Urothelium cell line (cell line): ENCODE results near the gene CNMD.
"Not testable (repeated sequence)": the region's sequence is repeated elsewhere in the genome, so short reads cannot be mapped to it uniquely, and the experiment has no call there.

ENCODE experiments used
- DNase-seq: peaks from one replicate; pipeline ENCODE4 v3.0.0; 2011; ENCODE audit warnings: low spot score, mixed read lengths
- FAIRE-seq: peaks from 2 replicates; lab custom pipeline; 2011; peaks lifted over from hg19 to GRCh38; lab: Jason Lieb, UNC

Gene CNMD

DNA sequence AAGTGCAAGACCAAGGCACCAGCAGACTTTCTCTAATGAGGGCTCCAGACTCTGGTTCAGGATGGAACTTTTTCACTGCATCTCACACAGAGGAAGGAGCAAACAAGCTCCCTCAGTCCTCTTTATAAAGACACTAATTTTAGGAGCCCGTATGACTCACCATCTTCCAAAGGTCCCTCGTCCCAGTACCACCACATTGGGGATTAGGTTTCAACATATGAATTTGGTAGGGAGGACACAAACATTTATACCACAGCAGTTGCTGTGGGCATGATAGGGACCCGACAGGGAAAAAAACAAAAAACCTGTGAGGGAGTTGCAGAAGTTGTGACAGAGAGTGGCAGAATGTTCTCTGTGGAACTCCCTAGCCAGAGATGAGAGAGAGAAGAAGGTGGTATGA lies 6.5 kb upstream of the CNMD start:
- FAIRE-seq (no peak), DNase-seq (no peak)

DNA sequence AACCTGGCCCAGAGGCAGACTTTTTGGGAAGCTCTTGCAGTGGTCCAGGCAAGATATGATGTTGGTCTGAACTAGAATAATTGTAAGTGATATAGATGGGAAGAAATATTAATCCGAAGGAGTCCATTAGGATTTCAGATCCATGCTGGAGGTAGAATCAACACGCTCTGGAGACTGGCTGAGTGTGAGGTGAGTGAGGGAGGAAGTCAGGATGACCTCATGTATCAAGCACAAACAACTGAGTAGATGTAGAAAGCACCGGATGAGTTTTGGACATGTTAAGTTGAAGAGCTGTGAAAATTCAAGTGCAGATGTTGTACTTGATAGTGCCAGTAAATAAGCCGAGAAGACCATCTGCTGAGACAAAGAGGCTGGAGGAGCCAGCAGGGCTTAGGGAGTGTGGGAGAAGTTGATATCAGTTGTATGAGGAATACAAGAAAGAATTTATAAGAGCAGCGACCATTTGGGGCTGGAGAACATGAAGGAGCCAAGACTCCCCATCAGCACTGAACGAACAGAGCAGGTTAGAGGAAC lies 5.3 kb upstream of the CNMD start:
- DNase-seq: no peak
- FAIRE-seq: no peak

DNA sequence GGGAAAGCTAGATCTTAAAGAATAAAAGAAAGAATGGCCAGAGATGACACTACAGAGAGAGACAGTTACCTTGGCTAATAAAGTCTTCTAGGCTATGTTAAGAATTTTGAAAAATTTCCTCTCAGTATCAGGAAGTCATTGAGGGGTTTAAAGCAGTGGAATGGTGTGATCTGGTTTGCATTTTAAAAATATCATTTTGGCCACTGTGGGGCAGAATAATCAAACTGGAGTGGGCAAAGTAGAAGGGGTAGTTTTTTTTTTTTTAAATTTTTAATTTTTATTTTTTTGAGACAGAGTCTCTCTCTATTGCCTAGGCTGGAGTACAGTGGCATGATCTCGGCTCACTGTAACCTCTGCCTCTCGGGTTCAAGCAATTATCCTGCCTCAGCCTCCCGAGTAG lies 4.4 kb upstream of the CNMD start:
- FAIRE-seq: no peak

DNA sequence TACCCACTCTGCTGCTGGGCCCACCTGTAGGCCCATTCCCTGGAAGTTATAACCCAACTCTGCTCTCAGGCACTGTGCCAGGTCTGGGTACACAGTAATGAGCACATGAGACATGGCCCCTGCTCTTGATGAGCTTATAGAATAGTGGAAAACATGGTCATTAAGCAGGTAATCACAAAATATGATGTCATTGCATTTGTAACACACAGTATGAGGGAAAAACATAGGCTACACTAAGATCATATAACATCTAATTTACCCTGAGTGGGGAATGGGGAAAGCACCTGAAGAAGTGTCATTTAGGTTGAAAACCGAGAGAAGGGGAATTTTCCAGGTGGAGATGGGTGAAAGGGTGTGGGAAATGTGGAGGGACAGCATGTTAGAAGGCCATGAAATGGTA lies 3.9 kb upstream of the CNMD start:
- no peak for DNase-seq
- no peak for FAIRE-seq

More for the DNA sequence above, 4.4 kb upstream of the CNMD start:
- DNase-seq: no peak

DNA sequence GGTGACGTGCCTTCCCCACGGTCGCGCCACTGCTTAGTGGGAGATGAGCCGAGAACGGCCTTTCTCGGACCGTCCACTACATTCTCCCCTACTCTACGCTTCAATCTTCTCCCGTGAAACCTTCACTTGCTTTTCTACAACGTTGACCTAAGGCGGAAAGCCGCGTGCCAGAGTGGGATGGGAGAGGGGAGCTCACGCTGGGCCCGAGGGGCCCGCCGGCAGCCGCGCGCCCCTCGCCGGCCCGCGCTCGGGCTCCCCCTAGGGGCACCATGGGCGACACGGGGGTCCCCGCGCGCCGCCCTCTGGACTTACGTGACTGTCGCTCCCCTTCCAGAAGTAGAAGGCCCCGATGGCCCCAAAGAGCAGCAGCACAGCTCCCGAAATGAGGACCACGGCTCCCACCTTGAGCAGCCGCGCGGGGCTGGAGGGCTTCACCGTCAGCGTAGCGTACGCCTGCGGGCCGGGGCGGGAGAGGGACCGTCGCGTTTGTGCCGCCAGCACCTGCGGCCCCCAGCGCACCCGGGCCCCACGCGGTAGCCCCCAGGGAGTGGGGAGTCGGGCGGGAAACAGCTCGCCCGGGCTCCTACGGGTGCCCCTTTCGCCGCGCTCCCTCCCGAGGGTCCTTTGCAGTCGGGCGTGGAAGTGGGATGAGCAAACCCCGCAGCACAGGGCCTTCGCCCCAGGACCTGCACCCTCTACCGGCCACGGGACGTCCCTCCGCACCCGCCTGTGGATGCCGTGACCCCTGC lies 727 bp downstream of the CNMD start:
- FAIRE-seq (no peak), DNase-seq (peak; percentile 42)

DNA sequence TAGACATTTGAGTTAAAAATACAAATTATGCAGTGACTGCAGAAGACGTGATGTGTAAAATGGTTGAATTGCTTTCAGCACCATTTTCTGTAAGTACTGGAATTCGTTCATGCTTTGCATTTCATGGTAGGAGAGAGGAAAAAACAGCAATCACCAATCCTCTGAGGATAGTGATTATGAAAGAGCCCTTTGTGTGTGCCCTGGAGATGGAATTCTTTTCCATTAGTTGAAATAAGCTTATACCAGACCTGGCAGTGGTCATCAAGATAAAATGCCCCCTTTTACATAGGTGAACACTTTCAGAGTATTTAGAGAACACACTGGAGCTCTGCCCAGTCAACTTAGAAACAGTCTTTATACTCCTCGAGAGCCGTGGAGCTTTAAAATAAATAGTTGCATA lies 1.7 kb downstream of the CNMD start:
- no peak for FAIRE-seq

DNA sequence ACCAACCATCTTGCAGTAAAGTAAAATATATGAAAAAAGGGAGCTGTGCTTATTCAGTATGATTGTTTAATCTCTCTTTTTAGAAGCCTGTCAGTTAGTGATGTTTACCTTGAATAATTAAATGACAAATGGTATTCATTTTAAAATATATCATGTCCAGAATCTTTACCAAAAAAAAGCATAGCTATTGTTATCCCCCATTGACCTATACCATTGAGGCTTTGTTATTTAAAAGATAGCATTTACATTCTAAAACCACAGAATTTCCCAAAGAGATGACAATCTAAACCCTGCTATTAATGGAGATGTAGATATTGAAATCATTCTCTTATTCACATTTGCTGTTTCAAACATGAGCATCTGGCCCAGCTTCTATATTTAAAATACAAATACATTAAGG lies 2.2 kb downstream of the CNMD start:
- FAIRE-seq (no peak), DNase-seq (no peak)

More for the DNA sequence above, 1.7 kb downstream of the CNMD start:
- no peak for DNase-seq

DNA sequence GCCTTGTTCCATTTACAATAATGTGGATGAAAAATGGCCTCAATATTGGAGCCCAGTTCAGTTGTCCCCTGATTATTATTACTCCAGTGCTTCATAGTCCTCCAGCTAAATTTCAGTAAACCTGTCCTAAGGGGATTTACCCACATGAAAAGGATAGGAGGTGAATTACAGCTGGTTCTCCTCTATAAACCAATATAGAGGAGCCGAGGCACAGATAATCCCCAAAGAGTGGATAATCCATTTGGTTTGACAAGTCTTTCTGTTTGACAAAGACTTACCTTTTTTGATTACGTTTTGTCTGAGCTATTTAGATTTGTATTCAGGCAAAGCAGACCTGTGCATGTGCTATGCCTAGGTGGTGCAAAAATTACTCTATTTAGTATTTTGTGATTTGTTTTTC lies 2.7 kb downstream of the CNMD start:
- no peak for DNase-seq
- FAIRE-seq: no peak

DNA sequence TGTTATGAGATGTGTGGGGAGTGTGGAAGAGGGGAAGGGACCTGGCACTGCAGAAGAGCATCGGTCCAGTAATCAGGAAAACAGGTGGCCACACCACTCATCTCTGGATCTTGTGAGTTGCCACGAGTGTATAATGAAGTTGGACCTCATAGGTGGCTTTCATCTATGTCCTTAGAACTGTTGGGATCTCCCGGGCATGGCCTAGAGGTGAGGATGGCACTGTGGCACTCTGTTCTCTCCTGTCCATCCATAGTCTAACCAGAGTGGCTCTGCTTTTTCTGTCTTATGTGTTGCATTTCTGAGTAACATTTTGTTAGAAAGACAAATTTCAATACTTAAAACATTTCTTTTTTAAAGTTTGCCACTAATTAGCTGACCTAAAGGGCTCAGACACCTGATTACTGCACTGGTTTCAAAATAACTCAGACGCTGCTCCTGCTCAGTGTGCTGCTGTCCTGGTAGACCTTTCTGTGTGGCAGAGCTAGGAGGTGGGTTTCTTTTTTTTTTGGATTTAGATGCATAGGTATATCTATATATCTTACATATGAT lies 5.5 kb downstream of the CNMD start:
- no peak for FAIRE-seq
- no peak for DNase-seq

DNA sequence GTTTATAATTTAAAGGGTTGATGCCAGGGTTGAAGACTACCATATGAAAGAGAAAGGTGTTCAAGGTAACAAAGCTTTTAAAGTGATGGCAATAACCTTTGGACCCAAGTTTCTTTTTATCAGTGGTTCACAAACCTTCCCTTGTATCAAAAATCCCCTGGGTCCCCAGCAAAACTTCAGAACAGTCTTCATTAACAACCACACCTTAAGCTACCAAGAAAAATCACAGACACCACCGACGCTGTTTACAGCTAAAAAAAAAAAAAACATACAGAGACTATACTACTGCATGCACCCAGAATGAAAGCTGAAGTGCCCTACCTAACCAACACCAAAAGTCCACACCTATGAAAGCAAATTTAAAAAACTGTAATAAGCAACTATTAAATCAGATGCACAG lies 13.4 kb downstream of the CNMD start:
- DNase-seq (no peak), FAIRE-seq (no peak)

DNA sequence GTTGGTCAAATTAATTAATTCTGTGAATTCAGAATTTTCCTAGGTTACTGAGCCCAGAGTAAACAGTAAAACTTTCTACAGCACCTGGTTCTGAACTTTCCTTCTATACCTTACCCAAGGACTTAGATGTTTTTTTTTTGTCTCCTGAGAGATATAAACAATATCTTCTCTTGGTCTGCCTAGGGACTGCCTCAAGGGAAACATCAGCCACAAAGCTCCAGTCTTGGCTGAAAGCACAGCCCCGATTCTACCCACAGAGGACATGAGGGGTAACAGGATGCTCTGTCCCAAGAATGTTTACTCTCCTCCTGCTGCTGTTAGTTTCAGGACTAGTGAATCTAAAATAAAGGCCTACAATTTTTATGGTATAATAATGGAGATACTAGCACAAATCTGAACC lies 14.3 kb downstream of the CNMD start:
- DNase-seq (no peak), FAIRE-seq (no peak)

DNA sequence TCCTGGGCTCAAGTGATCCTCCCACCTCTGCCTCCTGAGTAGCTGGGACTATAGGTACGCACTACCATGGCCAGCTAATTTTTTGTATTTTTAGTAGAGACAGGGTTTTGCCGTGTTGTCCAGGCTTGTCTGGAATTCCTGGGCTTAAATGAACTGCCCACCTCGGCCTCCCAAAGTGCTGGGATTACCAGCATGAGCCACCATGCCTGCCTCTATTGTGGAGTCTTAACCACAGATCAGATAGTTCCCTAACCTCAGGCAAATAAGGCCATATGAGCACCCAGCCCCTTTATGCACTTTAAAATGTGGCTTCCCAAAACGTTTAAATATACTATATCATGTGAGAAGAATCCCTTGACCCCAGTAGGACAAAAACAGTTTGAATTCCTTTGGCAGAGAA lies 16.4 kb downstream of the CNMD start:
- DNase-seq (no peak), FAIRE-seq (no peak)

DNA sequence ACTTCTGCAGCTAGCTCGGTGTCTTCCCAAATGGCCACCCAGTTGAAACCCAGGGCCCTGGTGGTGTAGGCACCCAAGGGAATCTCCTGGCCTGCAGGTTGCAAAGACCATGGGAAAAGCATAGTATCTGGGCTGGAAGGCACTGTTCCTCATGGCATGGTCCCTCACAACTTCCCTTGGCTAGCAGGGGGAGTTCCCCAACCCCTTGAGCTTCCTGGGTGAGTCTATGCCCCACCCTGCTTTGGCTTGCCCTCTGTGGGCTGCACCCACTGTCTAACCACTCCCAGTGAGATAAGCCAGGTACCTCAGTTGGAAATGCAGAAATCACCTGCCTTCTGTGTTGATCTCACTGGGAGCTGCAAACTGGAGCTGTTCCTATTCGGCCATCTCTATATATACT lies 18.3 kb downstream of the CNMD start:
- DNase-seq, FAIRE-seq: not testable (repeated sequence)

DNA sequence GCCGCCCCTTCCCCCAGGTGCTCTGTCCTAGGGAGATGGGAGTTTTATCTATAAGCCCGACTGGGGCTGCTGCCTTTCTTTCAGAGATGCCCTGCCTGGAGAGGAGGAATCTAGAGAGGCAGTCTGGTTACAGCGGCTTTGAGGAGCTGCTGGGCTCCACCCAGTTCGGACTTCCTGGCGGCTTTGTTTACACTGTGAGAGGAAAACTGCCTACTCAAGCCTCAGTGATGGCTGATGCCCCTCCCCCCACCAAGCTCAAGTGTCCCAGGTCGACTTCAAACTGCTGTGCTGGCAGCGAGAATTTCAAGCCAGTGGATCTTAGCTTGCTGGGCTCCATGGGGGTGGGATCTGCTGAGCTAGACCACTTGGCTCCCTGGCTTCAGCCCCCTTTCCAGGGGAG lies 18.7 kb downstream of the CNMD start:
- not testable (repeated sequence) for DNase-seq, FAIRE-seq

DNA sequence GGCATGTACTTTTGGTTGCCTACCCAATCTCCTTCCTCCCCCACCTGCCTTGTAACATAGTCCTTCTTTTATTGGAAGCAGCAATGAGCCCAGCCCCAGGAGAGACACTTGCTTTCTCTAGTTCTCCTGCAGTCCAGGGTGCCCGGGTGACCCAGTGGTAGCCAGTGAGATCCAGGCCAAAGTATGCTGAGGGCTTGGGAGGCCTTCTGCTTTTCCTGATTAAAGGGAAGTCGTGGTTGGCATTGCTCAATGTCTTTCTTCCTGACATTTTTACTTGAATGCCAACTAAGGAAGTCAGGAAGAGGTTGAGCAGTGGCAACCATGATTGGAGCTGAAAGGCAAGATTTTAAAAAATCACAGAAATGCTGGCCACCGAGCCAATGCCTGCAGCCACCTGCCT lies 25.7 kb downstream of the CNMD start:
- FAIRE-seq: no peak
- DNase-seq: no peak

DNA sequence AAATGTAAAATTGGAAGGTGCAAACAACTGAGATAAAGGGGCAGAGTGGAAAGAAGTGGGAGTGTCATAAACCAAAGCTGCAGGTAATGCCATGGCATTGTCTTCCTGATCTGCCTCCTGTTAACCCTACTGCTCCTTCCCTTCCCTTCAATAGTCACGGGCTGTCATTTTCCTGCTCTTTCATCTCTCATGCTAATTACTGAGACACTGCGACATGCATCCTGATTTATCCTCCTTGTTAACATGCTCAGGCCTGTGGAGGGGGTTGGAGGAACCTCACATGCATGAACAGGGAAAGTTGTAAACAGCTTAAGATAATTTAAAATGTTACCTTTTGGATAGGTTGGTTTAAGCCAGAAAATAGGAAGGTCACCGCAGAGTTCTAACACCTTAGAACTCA lies 27.2 kb downstream of the CNMD start:
- no peak for DNase-seq

DNA sequence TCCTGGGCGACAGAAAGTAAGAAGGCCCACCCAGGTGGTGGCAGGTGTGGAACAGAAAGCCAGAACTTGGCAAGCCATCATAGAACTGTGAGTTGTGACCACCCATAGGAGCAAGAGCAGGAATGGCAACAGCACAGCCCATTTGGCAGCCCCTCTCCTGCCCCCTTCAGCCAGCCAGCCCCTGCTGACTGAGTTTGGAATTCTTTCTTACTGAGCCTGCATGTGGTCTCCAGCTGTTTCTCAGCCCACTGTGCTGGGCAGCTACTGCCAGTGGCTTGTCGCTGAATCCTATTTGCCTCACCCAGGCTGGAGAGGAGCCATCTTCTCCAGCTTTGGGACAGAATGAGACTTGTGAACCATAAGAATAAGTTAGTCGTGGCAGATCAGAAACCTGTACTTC lies 28.3 kb downstream of the CNMD start:
- FAIRE-seq (no peak), DNase-seq (no peak)

More for the DNA sequence above, 27.2 kb downstream of the CNMD start:
- FAIRE-seq: no peak

DNA sequence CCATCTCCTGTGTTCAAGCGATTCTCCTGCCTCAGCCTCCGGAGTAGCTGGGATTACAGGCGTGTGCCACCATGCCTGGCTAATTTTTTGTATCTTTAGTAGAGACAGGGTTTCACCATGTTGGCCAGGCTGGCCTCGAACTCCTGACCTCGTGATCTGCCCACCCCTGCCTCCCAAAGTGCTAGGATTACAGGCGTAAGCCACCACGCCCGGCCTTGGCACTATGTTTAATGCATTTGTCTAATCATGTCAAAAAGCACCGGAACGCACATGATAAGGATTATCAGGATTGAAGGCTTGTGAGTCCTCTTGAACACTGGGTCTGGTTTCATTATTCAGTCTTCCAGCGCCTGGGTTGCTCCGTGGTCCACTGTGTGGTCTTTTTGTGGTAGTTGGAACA lies 31.4 kb downstream of the CNMD start:
- not testable (repeated sequence) for FAIRE-seq, DNase-seq

DNA sequence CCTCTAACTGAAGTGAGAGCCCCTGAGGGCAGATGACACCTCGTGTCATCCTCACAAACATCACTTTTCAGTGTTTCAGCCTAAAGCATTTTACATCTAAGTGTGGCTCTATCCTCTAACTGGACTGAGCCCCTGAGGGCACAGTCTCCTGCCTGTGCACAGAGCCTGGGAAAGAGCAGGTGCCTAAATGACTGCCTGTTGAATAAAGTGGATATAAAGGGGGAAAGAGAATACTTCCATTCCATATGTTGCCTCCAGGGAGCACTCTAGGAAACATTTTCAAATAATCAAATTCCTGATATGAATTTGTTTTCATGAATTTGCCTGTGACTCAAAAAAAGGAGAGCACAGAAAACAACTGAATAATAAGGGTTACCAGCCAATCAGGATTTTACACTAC lies 32.2 kb downstream of the CNMD start:
- DNase-seq: no peak
- FAIRE-seq: no peak

DNA sequence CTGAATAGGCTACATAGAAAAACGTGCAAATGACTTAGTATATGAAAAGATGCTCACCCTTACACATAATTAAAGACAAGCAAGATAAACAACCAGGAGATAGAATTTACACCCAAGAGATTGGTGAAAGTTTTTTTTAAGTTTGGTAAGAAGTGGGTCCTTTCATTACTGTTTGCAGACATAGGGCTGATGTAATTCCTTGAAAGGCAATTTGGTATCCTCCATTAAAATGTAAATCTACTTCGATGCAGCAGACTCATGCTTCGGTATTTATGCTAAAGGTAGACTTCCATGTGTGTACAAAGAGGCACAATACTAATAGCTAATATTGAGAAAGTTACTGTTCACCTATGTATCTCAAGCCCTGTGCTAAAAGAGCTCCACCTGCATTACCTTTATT lies 33.5 kb downstream of the CNMD start:
- DNase-seq (no peak), FAIRE-seq (no peak)

DNA sequence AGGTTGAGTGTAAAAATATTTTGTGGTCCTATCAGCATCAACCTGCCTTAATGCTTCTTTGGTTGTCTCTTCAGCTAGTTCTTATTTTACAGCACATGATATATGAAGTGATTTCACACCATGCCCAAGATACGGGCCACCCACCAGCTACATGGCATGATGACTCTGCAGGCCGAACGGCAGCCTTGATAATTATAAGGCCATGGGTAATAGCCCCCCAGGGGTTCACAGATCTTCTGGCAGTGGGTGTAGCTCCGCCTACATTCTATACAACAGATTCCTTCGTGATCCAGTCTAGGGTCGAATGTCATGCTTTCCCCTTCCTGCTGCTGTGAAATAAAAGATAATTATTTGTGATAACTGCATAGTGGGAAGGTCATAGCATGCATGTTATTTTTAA lies 36.1 kb downstream of the CNMD start:
- DNase-seq: no peak
- FAIRE-seq: no peak

DNA sequence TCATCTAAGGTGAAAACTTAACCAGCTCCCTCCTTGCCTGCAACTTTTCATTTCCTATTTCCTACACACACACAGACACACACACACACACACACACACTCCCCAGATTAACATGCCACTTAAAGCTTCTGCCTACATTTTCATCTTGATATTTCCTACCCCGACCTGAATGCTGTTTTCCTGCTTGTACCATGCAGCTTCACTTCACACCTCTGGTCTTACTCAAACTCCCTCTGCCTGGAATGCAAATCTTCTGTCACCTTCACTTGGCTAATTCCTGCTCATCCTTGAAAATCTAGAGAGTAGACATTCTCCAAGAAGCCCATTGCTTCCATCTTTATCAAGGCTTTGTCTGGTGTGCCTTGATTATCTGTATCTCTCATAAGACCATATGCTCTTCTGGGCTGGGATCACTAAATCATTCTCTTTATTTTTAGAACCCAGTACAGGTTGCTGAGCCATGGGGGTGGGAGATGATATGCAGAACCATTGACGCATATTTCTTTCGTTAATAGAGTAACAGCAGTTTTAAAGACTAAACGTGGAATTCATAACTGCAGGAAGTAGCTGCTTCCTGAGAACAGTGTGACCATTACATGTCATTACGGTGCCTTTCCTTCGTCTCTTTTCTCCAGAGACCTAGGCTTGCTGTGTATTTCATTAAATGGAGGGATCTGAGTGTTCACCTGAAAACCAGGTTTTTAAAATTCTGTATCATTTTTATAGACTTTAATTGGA lies 37.7 kb downstream of the CNMD start:
- no peak for DNase-seq
- no peak for FAIRE-seq
